Measurements from ENCODE around the gene LPCAT1. TPM values are rescaled to one million over a fixed set of nuclear protein-coding genes. Genes with fewer than 3 reads are reported as not detected.

The LPCAT1 gene
- total RNA-seq, 1 donor from 2014 or later = 74.8 TPM

DNA sequence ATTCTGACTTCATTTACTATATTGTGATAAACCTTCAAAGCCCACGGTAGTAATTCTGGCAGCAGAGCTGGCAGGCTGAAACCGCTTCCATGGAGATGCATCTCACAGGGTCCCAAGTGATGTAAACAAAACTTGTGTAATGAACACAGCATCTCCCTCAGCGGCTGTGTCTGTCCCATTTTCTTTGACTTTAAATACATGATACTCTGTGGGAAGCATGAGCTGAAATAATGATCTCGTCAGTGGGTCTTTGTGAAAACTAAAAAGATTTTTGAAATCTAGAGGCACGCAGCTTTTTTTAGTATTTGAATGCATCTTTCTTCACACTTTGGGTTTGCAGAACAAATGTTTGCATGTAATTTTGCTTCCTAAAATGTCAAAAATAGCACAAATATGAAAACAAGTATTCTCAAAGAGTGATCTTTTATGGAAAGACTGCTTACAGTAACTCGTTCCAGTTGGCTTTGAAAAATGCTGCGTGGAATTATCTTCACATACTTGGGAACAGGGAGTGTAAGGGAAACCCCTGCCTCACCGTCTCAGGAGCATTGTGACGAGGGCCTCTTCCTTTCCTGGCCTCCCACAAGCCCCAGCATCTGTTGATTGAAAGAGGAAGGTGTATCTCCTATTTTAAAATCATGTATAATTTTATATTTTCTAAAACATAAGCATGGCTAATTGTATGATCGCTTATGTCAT lies 18.1 kb upstream of the LPCAT1 start:
- intact Hi-C loops (cut with micrococcal nuclease) = no loop called here

DNA sequence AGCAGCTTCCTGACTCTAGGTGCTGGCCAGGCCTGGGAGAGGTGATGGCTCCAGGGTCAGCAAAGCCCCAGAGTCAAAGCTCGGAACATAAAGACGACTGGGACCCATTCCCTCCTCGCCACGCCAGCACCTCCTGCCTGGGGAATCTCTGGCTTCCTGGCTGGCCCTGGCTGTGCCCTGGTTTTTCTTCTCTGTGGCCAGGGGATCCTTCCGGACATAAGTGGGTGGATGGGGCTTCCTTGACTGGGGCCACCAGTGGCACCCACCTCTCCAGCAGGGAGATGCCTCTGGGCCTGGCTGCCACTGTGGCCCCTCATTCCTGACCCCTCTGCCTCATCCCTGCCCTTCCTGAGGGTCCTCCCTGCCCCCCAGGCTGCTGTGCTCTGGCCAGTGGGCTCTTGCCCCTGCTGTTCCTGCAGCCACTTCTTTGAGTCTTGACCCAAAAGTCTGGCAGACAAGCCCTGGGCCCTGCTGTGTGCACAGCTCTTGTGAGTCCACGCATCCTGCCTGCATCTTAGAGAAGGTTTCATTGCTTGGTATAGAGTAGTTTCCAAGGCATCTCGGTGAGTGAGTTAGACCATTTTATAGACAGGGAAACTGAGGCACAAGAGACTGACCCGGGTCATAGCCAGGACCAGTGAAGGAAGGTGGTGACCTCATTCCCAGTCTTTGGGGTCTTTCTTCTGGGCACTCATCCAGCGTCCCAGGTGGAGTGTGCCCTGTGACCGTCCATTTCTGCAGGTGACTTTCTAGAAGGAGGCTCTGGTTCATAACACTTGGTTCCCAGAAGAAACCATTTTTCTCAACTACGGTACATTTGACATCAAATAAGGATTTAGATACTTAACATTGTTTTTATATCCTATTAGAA lies 17.3 kb upstream of the LPCAT1 start:
- intact Hi-C loops (cut with micrococcal nuclease) = no loop called here

DNA sequence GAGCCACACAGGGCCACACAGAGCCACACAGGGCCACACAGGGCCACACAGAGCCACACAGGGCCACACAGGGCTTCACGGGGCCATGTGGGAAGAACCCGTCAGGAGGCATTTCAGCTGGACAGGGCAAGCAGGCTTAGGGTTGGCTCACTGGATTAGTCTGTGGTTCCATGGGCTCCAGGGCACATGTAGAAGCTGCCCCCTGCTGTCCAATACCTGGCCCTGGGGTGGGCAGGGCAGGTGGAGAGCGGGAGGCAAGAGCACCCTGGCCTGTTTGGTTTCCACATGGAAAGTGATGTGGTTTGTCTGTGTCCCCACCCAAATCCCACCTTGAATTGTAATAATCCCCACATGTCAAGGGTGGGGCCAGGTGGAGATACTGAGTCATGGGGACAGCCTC lies 16.4 kb upstream of the LPCAT1 start:
- intact Hi-C loops (cut with micrococcal nuclease) = no loop called here

DNA sequence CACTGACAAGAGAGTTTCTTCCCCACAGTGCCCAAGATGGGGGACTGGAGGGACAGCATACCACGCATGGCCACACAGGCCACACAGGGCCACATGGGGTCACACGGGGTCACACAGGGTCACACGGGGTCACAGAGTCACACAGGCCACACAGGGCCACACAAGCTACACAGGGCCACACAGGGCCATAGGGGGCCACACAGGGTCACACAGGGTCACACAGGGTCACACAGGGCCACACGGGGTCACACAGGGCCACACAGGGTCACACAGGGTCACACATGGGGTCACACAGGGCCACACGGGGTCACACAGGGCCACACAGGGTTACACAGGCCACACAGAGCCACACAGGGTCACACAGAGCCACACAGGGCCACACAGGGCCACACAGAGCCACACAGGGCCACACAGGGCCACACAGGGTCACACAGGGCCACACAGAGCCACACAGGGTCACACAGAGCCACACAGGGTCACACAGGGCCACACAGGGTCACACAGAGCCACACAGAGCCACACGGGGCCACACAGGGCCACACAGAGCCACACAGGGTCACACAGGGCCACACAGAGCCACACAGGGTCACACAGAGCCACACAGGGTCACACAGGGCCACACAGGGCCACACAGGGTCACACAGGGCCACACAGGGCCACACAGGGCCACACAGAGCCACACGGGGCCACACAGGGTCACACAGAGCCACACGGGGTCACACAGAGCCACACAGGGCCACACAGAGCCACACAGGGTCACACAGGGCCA lies 15.8 kb upstream of the LPCAT1 start:
- intact Hi-C loops (cut with micrococcal nuclease) = loop anchor here (5.0 to 10.0 kb wide), 5 partner anchors 103 to 757 kb away; partner anchors contain the start of genes NDUFS6 and ZDHHC11B

DNA sequence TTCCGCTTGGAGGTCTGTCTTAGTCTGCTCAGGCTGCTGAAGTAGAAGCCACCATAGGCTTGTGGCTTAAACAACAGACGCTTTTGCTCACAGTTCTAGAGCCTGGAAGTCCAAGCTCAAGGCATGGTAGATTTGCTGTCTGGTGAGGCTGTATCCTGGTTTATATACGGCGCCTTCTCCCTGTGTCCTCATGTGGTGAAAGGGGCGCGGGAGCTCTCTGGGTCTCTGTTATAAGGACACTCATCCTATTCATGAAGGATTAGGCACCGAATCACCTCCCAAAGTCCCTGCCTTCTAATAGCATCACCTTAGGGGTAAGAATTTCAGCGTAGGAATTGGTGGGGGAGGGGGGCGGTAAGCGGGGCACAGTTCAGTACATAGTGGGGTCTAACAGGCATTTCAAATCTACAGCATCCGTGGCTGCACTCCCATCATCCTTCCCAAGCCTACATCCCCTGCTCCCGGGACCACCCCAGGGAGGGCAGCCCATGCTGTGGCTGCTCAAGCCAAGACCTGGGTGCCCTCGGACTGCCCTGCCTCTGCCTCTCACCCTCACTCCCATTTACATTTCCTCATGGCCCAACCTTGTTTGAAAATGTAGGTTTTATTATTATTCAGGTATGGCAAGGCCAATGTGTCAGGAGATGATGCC lies 15.1 kb upstream of the LPCAT1 start:
- intact Hi-C loops (cut with micrococcal nuclease) = loop anchor here (5.0 to 10.0 kb wide), 5 partner anchors 103 to 757 kb away; partner anchors contain the start of genes NDUFS6 and ZDHHC11B

DNA sequence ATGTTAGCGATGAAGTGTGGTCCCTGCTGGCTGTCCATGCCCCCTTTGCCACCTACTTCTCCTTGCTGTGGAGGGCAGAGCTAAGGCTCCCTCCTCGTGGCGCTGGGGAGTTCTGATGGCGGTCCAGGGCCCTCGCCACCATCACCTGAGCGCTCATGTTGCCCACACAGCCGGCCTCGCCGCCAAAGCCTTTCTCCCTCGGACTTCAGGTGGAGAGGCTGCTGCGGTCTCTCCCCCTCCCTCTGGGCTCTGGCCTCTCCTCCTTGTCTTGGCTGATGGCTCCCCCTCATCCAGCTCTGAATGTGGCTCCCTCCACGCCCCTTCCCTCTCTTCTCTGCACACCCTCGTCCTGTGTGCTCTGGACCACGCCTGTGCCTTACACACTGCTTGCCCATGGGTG lies 14.5 kb upstream of the LPCAT1 start:
- intact Hi-C loops (cut with micrococcal nuclease) = loop anchor here (5.0 to 10.0 kb wide), 5 partner anchors 104 to 756 kb away; partner anchors contain the start of genes NDUFS6 and ZDHHC11B

DNA sequence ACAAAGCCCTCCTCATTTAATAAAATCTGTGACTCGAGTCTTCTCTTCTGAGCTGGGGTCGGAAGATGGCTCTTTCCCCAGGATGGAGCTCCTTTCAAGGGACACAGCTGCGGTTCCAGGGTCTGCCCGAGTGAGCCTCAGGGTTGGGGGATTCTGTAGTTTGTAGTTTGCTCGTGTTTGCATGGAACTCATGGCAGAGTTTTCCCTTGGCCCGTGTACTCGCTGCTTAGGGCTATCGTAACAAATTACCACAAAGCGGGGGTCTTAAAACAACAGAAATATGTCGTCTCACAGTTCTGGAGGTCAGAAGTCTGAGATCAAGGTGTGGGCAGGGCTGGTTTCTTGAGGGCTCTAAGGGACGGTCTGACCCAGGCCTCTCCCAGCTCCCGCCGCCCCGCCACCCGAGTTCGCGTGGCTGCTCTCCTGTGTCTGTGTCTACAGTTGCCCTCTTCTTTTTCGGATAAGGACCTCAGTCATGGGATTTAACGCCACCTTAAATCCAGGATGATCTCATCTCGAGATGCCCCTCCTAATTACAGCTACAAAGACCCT lies 13.9 kb upstream of the LPCAT1 start:
- intact Hi-C loops (cut with micrococcal nuclease) = loop anchor here (1.0 to 10.0 kb wide), 6 partner anchors 105 to 755 kb away; partner anchors contain the start of genes CLPTM1L, NDUFS6 and ZDHHC11B

DNA sequence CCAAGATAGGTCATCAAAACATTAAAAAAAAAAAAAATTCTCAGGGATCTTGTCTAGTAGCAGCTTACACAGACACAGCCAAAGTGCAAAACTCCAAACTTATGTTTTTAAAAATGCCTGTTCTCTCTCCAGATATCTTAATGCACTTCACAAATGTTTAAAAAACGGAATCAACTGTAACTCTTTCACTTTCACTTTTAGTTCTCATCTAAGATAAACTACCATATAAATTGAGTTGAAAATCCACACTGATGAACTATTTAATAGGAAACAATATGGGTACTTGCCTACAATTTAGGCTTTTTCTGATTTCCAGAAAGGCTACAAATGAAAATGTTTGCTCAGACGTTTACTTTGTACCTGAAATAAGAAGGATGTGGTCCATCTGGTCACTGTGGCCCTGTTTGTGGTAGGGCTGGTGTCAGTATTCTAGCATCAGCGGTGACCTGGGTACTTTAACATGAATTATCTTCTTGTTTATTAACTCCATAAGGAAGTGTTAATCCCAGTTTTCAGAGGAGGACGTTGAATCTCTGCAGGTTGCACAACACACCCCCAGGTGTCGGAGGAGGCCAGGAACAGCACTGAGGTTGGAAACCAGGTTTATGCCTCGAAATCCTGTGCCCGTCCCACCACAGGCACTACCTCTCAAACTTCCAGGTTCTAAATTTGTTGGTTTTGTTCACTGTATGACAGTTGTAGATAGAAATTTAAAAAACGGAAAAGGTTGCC lies 13.3 kb upstream of the LPCAT1 start:
- intact Hi-C loops (cut with micrococcal nuclease) = loop anchor here (1.0 to 10.0 kb wide), 7 partner anchors 13 to 755 kb away; partner anchors contain the start of genes CLPTM1L, NDUFS6 and ZDHHC11B

DNA sequence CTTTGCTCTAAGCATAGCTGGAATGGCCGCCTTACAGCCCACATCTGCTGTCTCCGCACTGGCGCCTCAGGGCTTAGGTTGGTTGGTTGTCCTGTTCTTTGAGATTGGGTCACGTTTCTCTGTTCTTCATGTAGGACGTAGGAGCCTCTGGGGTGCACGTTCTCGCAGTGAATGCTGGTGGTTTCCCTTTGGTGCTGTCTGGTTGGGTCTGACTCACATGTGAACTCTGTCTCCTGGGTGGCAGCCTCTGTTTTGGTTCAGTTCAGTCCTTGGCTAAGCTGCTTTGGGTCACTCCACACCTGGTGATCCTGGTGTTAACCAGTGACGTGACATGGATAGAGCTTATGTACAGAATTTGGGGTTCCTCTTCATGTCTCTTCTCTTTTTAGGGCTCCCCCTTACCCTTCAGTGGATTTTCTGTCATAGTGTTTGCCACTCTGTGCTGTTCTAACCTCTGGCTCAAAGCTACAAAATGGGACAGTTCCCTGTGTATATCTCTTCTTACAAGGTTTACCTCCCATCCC lies 12.6 kb upstream of the LPCAT1 start:
- intact Hi-C loops (cut with micrococcal nuclease) = loop anchor here (1.0 to 10.0 kb wide), 6 partner anchors 12 to 754 kb away; partner anchors contain the start of genes NDUFS6 and ZDHHC11B

DNA sequence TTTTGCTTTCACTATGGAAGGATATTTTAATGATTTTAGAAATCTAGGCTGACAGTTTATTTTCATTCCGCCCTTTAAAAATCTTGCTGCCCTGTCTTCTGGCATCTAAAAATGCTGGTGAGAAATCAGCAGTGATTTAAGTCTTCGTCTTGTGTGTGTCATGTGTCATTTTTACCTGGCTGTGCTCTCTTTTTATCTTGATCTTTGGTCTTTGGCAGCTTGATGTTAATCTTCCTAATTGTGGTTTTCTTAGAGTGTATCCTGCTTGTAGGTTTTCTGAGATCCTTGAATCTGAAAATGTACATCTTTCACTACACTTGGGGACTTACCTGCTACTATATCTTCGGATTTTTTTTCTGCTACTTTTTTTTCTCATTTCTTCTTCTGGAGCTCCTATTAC lies 11.9 kb upstream of the LPCAT1 start:
- intact Hi-C loops (cut with micrococcal nuclease) = loop anchor here (1.0 to 10.0 kb wide), 6 partner anchors 11 to 753 kb away; partner anchors contain the start of genes NDUFS6 and ZDHHC11B

DNA sequence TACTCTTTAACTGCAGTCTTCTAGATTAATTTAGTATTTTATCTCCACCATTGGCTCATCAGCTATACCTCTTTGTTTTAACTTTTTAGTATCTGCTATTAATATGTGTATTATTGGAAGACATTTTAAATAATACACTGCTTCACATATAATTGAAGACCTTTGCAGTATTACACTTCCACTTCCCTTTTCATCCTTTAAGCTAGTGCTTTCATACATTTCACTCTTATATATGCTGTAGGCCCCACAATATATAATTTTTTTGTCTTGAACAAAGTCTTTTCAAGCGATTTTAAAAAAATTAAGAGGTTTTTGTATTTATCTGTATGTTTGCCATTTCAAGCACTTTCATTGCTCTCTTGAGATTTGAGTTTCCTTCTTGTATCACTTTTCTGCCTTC lies 8.6 kb upstream of the LPCAT1 start:
- intact Hi-C loops (cut with micrococcal nuclease) = loop anchor here (10.0 kb wide), 1 partner anchor 218 kb away; no protein-coding TSS in a partner anchor

DNA sequence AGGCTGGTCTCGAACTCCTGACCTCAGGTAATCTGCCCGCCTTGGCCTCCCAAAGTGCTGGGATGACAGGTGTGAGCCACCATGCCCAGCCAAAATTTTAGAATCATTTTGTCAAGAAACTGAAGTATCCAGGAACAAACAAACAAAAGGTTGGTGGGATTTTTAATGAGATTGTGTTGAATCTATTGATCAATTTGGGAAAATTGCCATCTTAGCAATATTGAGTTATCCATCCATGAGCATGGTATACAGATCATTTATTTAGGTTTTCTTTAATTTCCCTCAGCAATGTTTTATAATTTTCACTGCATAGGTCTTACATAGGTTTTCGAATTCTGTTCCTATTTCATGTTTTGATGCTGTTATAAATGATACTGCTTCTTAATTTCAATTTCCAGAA lies 5.7 kb upstream of the LPCAT1 start:
- intact Hi-C loops (cut with micrococcal nuclease) = loop anchor here (10.0 kb wide), 1 partner anchor 65 kb away; no protein-coding TSS in a partner anchor

DNA sequence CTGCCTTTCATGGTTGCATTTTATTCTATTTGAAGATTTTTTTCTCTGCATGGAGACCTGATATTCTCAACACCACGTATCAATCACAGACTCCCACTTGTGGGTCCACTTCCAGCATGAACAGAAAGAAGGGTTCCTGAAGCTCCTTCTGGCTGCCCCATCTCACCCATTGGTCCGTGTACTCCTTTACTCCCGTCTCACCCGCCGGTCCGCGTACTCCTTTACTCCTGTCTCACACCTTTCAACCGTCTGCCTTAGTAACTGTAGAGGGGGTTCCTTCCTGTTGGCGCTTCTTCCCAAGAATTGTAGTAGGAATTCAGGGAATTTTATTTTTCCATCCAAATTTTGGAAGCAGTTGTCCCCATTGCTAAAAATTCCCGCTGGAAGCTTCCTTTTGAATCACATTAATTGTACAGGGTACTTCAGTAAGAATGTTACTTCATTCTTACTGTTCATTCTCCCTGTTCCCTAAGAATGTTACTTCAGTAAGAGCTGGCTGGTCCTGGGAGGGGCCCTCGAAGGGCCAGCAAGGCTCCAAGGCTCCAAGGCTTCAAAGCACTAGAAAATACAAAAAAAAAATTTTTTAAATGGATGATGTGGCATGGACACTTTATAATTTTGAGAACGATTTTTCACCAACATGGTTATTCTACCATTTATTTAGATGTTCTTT lies 3.9 kb upstream of the LPCAT1 start:
- intact Hi-C loops (cut with micrococcal nuclease) = loop anchor here (10.0 kb wide), 1 partner anchor 67 kb away; no protein-coding TSS in a partner anchor

DNA sequence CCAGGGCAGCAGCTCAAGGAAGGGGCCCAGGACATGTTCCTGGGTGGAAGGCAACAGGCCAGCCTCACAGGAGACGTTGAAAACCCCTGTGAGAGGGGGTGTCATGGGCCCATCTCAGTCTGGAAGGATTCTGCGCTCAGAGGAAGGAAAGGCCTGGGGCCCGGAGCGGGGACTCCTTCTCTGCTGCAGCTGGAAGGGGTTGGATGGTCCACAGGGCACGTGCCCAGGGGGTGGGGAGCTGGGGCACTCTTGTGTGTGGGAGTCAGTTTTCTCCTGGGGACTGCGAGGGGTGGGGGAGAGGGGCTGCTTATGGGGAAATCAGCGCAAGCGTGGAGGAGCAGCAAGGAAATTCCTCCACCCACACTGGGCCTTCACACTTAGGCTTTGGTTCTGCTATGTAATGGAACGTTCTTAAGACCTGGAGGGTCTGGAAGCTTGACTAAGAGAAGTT lies 2.9 kb upstream of the LPCAT1 start:
- intact Hi-C loops (cut with micrococcal nuclease) = loop anchor here (10.0 kb wide), 1 partner anchor 68 kb away; no protein-coding TSS in a partner anchor

DNA sequence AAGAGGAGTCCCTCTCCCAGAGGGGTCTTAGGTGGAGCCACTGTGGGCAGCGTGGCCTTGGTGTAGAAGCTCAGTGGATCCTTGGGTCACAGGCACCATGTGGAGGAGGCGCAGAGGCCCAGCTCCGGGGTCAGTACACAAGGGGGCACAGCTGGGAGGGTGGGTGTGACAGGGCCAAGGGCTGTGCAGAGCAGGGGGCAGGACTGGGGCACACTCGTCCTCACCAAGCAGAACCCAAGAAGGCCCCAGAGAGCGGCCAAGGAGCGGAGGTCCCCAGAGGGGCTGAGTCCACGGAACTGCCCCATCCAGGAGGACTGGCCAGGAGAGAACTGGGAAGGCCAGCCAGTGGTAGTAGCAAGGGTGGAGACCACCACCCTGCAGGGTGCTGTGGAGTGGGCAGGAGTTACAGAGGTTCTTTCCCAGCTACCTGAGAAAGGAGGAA lies 2.5 kb upstream of the LPCAT1 start:
- intact Hi-C loops (cut with micrococcal nuclease) = loop anchor here (10.0 kb wide), 1 partner anchor 69 kb away; no protein-coding TSS in a partner anchor

DNA sequence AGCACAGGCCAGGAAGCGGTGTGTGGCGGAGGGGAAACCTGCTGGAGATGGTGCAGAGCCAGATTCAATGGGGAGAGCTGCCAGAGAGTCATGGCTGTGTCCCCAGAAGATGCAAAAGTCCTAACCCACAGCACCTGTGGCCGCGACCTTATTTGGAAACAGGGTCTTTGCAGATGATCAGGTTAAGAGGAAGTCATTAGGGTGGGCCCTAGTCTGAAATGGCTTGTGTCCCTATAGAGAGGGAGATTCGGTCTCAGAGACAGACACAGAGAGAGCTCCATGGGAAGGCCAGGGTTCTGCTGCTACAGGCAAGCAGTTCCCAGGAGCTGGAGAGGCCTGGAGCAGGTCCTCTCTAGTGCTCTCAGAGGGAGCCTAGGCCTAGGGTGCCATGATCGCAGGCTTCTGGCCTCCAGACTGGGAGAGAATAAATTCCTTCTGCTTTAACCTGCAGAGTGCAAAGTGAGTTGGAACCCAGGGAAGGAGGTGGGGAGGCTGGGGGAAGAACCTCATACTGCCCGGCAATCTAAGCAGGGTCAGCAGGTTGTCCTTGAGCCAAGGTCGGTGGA lies 1.9 kb upstream of the LPCAT1 start:
- intact Hi-C loops (cut with micrococcal nuclease) = loop anchor here (10.0 kb wide), 1 partner anchor 69 kb away; no protein-coding TSS in a partner anchor

DNA sequence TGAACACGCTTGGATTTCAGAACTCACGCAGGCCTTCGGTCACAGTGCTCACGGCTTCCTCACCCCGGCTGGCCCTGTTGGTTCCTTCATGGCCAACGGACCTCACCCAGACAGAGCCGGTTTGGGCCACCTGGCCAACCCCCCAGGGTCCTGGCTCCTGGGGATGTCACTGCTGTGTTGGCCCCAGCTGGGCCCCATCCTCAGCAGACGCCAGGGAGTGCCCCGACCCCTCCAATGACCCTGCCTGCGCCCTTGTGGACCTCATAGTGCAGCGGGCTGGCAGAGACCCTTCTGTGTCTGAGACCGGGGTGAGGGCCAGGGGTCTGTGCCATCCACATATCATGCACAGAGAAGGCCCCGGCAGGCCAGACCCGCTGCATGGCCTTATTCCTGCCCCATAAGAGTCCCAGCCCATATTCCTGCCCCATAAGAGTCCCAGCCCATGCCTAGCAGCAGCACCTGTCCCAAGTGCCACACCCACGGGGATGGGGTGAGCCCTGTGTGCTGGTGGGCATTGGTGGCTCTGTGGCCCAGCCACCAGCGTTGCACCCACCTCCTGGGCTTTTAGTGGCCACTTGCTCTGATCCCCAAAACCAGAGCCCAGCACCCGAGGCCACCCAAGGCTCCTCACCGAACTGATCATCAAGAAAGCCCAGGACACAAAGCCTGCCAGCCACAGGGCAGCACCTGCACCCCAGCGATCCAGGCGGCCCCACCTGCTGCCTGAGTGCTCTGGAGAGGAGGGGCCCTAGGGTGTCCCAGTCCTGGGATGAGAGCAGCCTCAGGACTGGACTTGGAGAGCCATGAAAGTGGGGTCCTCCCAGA lies 1.3 kb upstream of the LPCAT1 start:
- intact Hi-C loops (cut with micrococcal nuclease) = loop anchor here (1.0 to 10.0 kb wide), 6 partner anchors 11 to 418 kb away; no protein-coding TSS in a partner anchor

Measured in T-helper 1 cell treated with Interleukin-12 subunit alpha and Interleukin-12 subunit beta and Interleukin-4 antibody, amounts not matched to agents 30 ng/mL and 1 ng/mL, for 36 hours (primary cell).